Measurements from ENCODE around the gene TPRG1L. TPM values are rescaled to one million over a fixed set of nuclear protein-coding genes. Genes with fewer than 3 reads are reported as not detected.

Gene TPRG1L
- total and polyA plus RNA-seq, 2 experiments from 2014 or later: 6.2 to 20.3 TPM

DNA sequence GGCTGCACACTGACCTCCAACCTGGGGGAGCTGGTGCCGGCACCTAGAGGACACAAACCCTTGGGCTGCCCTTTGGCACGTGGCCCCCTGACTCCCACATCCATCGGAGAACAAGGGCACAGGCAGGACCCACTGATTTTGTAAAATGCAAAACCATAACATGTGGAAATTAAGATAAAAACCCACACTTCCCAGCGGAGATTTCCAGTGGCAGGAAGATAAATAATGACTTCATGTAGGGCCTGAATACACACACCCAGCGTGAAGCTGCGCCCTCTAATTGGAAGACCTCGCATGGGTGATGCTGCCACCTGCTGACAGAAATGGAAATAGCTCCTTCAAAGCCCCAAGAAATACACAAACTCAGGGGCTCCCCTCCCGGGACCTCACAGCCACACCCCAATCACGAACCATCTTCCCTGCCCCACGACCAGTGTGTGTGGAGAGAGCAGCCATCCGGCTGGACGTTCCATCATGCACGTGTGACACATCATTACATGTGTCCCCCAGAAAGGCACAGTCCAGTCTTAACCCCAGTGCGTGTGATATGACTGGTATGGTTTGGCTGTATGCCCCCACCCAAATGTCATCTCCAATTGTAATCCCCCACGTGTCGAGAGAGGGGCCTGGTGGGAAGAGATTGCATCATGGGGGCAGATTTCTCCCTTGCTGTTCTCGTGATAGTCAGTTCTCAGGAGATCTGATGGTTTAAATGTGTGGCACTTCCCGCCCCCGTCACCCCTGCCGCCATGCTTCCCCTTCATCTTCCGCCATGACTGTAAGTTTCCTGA is 5.7 kb upstream of the TPRG1L start:
- peaks cover 3% of the 10 kb centered on the region; the same call in 2 of the 3 replicates for H3K9me3 Mint-ChIP-seq
- H3K4me1 Mint-ChIP-seq: peaks cover 24% of the 10 kb centered on the region
- H3K36me3 Mint-ChIP-seq (ENCODE audit: low read depth): no peaks in the 10 kb centered on the region
- TF ChIP-seq EZH2phosphoT487 (IDR thresholded peaks at IDR 0.05; ENCODE audit: unreplicated experiment): no peak
- TF ChIP-seq, protein P1, sequence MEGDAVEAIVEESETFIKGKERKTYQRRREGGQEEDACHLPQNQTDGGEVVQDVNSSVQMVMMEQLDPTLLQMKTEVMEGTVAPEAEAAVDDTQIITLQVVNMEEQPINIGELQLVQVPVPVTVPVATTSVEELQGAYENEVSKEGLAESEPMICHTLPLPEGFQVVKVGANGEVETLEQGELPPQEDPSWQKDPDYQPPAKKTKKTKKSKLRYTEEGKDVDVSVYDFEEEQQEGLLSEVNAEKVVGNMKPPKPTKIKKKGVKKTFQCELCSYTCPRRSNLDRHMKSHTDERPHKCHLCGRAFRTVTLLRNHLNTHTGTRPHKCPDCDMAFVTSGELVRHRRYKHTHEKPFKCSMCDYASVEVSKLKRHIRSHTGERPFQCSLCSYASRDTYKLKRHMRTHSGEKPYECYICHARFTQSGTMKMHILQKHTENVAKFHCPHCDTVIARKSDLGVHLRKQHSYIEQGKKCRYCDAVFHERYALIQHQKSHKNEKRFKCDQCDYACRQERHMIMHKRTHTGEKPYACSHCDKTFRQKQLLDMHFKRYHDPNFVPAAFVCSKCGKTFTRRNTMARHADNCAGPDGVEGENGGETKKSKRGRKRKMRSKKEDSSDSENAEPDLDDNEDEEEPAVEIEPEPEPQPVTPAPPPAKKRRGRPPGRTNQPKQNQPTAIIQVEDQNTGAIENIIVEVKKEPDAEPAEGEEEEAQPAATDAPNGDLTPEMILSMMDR (conservative IDR thresholded peaks at IDR 0.05; ENCODE audit: low read depth in 2 of 2): peak; percentile 80 to 86
- Histone ChIP-seq H3K4me3 (no peak overlapping the region), H3K4me2 (no peak overlapping the region), H3K9me2 (ENCODE audit: insufficient read depth) (no peaks in the 10 kb centered on the region), H3K79me2 (replicated peaks; ENCODE audit: insufficient read depth) (no peaks in the 10 kb centered on the region), H2AFZ (no peak overlapping the region), H3K4me1 (ENCODE audit: insufficient read depth) (peaks cover 5% of the 10 kb centered on the region; the same call in 1 of the 2 replicates), H3F3A (replicated peaks; ENCODE audit: low read depth) (no peaks in the 10 kb centered on the region), H3K27ac (ENCODE audit: low read depth) (no peak overlapping the region), H4K20me1 (replicated peaks; ENCODE audit: insufficient read depth) (no peaks in the 10 kb centered on the region), H3K36me3 (ENCODE audit: insufficient read depth) (no peaks in the 10 kb centered on the region), H3K27me3 (ENCODE audit: insufficient read depth) (no peaks in the 10 kb centered on the region)
- no peak overlapping the region; the same call in 2 of the 3 replicates for H3K4me3 Mint-ChIP-seq
- peaks cover 6% of the 10 kb centered on the region for H3K27me3 Mint-ChIP-seq (ENCODE audit: insufficient read depth, low read depth, poor library complexity)
- H3K27ac Mint-ChIP-seq: peak overlapping the region; percentile 69; the same call in 1 of the 2 replicates
- peak; percentile 93 for DNase-seq (ENCODE audit: low spot score)
- peak; percentile 73 for ATAC-seq

DNA sequence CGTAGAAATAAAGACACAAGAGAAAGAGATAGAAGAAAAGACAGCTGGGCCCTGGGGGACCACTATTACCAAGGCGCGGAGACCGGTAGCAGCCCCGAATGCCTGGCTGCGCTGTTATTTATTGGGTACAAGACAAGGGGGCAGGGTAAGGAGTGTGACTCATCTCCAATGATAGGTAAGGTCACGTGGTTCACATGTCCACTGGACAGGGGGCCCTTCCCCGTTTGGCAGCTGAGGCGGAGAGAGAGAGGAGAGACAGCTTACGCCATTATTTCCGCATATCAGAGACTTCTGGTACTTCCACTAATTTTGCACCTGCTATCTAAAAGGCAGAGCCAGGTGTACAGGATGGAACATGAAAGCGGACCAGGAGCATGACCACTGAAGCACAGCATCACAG is 4.1 kb upstream of the TPRG1L start:
- Histone ChIP-seq H3K27me3 (ENCODE audit: insufficient read depth) (no peaks in the 10 kb centered on the region), H3F3A (replicated peaks; ENCODE audit: low read depth) (peaks cover under 1% of the 10 kb centered on the region; the same call in 1 of the 2 replicates), H2AFZ (no peak overlapping the region), H3K79me2 (replicated peaks; ENCODE audit: insufficient read depth) (0 out of 2 replicates have a peak, but pooled peaks cover under 1% of the 10 kb centered on the region), H3K36me3 (ENCODE audit: insufficient read depth) (no peaks in the 10 kb centered on the region), H3K9me2 (ENCODE audit: insufficient read depth) (no peaks in the 10 kb centered on the region), H4K20me1 (replicated peaks; ENCODE audit: insufficient read depth) (no peaks in the 10 kb centered on the region), H3K27ac (ENCODE audit: low read depth) (no peak overlapping the region), H3K4me1 (ENCODE audit: insufficient read depth) (0 out of 2 replicates have a peak, but pooled peaks cover under 1% of the 10 kb centered on the region), H3K4me3 (no peak overlapping the region), H3K4me2 (no peak overlapping the region)
- H3K4me1 Mint-ChIP-seq: peaks cover 15% of the 10 kb centered on the region
- peaks cover 3% of the 10 kb centered on the region; the same call in 2 of the 3 replicates for H3K9me3 Mint-ChIP-seq
- H3K27ac Mint-ChIP-seq: no peak overlapping the region
- no peaks in the 10 kb centered on the region; the same call in 2 of the 3 replicates for H3K36me3 Mint-ChIP-seq (ENCODE audit: low read depth)
- DNase-seq (ENCODE audit: low spot score) (no peak), ATAC-seq (no peak)
- H3K4me3 Mint-ChIP-seq: no peak overlapping the region
- peaks cover 7% of the 10 kb centered on the region for H3K27me3 Mint-ChIP-seq (ENCODE audit: insufficient read depth, low read depth, poor library complexity)
- TF ChIP-seq, protein P2, sequence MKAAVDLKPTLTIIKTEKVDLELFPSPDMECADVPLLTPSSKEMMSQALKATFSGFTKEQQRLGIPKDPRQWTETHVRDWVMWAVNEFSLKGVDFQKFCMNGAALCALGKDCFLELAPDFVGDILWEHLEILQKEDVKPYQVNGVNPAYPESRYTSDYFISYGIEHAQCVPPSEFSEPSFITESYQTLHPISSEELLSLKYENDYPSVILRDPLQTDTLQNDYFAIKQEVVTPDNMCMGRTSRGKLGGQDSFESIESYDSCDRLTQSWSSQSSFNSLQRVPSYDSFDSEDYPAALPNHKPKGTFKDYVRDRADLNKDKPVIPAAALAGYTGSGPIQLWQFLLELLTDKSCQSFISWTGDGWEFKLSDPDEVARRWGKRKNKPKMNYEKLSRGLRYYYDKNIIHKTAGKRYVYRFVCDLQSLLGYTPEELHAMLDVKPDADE (IDR thresholded peaks at IDR 0.05): no peak
- no peak for TF ChIP-seq STAT1 (IDR thresholded peaks at IDR 0.05; ENCODE audit: unreplicated experiment)
- TF ChIP-seq, protein P3, sequence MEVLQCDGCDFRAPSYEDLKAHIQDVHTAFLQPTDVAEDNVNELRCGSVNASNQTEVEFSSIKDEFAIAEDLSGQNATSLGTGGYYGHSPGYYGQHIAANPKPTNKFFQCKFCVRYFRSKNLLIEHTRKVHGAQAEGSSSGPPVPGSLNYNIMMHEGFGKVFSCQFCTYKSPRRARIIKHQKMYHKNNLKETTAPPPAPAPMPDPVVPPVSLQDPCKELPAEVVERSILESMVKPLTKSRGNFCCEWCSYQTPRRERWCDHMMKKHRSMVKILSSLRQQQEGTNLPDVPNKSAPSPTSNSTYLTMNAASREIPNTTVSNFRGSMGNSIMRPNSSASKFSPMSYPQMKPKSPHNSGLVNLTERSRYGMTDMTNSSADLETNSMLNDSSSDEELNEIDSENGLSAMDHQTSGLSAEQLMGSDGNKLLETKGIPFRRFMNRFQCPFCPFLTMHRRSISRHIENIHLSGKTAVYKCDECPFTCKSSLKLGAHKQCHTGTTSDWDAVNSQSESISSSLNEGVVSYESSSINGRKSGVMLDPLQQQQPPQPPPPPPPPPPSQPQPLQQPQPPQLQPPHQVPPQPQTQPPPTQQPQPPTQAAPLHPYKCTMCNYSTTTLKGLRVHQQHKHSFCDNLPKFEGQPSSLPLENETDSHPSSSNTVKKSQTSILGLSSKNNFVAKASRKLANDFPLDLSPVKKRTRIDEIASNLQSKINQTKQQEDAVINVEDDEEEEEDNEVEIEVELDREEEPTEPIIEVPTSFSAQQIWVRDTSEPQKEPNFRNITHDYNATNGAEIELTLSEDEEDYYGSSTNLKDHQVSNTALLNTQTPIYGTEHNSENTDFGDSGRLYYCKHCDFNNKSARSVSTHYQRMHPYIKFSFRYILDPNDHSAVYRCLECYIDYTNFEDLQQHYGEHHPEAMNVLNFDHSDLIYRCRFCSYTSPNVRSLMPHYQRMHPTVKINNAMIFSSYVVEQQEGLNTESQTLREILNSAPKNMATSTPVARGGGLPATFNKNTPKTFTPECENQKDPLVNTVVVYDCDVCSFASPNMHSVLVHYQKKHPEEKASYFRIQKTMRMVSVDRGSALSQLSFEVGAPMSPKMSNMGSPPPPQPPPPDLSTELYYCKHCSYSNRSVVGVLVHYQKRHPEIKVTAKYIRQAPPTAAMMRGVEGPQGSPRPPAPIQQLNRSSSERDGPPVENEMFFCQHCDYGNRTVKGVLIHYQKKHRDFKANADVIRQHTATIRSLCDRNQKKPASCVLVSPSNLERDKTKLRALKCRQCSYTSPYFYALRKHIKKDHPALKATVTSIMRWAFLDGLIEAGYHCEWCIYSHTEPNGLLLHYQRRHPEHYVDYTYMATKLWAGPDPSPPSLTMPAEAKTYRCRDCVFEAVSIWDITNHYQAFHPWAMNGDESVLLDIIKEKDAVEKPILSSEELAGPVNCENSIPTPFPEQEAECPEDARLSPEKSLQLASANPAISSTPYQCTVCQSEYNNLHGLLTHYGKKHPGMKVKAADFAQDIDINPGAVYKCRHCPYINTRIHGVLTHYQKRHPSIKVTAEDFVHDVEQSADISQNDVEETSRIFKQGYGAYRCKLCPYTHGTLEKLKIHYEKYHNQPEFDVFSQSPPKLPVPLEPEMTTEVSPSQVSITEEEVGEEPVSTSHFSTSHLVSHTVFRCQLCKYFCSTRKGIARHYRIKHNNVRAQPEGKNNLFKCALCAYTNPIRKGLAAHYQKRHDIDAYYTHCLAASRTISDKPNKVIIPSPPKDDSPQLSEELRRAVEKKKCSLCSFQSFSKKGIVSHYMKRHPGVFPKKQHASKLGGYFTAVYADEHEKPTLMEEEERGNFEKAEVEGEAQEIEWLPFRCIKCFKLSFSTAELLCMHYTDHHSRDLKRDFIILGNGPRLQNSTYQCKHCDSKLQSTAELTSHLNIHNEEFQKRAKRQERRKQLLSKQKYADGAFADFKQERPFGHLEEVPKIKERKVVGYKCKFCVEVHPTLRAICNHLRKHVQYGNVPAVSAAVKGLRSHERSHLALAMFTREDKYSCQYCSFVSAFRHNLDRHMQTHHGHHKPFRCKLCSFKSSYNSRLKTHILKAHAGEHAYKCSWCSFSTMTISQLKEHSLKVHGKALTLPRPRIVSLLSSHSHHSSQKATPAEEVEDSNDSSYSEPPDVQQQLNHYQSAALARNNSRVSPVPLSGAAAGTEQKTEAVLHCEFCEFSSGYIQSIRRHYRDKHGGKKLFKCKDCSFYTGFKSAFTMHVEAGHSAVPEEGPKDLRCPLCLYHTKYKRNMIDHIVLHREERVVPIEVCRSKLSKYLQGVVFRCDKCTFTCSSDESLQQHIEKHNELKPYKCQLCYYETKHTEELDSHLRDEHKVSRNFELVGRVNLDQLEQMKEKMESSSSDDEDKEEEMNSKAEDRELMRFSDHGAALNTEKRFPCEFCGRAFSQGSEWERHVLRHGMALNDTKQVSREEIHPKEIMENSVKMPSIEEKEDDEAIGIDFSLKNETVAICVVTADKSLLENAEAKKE (CRISPR knock-in tag; IDR thresholded peaks at IDR 0.05): no peak
- no peak for TF ChIP-seq EZH2 (IDR thresholded peaks at IDR 0.05; ENCODE audit: low read depth, unreplicated experiment)
- TF ChIP-seq, protein P1 (conservative IDR thresholded peaks at IDR 0.05; ENCODE audit: low read depth in 2 of 2): no peak
- TF ChIP-seq ZNF114 (CRISPR knock-in tag; IDR thresholded peaks at IDR 0.05): no peak
- no peak for TF ChIP-seq POLR2AphosphoS5 (IDR thresholded peaks at IDR 0.05; ENCODE audit: low read depth)
- TF ChIP-seq EZH2phosphoT487 (IDR thresholded peaks at IDR 0.05; ENCODE audit: unreplicated experiment): no peak
